Astrocyte (in vitro differentiated cells and primary cell): ENCODE measurements around the gene PYROXD2. TPM values are rescaled to one million over a fixed set of nuclear protein-coding genes. Genes with fewer than 3 reads are reported as not detected.

Experiments
- DNase-seq: peaks from one replicate; pipeline ENCODE4 v3.0.0-alpha.2; 2010; ENCODE audit warnings: low read depth
- FAIRE-seq: peaks from 2 replicates; lab custom pipeline; 2011; peaks lifted over from hg19 to GRCh38; lab: Jason Lieb, UNC
- H2AFZ ChIP-seq: 2 replicates; pipeline ENCODE4 v1.6.0; 2012; ENCODE audit warnings: low read depth, low read length, inconsistent platforms
- H3K27ac ChIP-seq: 2 replicates; pipeline ENCODE4 v1.5.1; 2011; ENCODE audit warnings: low read depth, low read length, inconsistent platforms
- H3K27me3 ChIP-seq: 2 replicates; pipeline ENCODE4 v1.6.0; 2011; ENCODE audit warnings: low read length, inconsistent platforms; ENCODE audit not compliant: insufficient read depth
- H3K36me3 ChIP-seq: 2 replicates; pipeline ENCODE4 v1.5.1; 2011; ENCODE audit warnings: low read length, inconsistent platforms; ENCODE audit not compliant: insufficient read depth
- H3K4me1 ChIP-seq: 2 replicates; pipeline ENCODE4 v1.5.1; 2011; ENCODE audit warnings: low read length, inconsistent platforms; ENCODE audit not compliant: insufficient read depth
- H3K4me2 ChIP-seq: 2 replicates; pipeline ENCODE4 v1.6.0; 2012; ENCODE audit warnings: low read length, inconsistent platforms
- H3K4me3 ChIP-seq: 2 replicates; pipeline ENCODE4 v1.5.1; 2011; ENCODE audit warnings: low read depth, mild to moderate bottlenecking, low read length, inconsistent platforms; ENCODE audit not compliant: insufficient read depth
- H3K79me2 ChIP-seq: 2 replicates; pipeline ENCODE4 v1.6.0; 2012; ENCODE audit warnings: mild to moderate bottlenecking, low read length, inconsistent platforms; ENCODE audit not compliant: insufficient read depth
- H3K9ac ChIP-seq: 2 replicates; pipeline ENCODE4 v1.6.0; 2012; ENCODE audit warnings: mild to moderate bottlenecking, low read length, inconsistent platforms
- H3K9me3 ChIP-seq: 2 replicates; pipeline ENCODE4 v1.5.1; 2012; ENCODE audit warnings: low read depth, mild to moderate bottlenecking, low read length, inconsistent platforms; ENCODE audit not compliant: insufficient read depth
- H4K20me1 ChIP-seq: 2 replicates; pipeline ENCODE4 v1.6.0; 2012; ENCODE audit warnings: low read length, inconsistent platforms; ENCODE audit not compliant: insufficient read depth
- H3K27ac Mint-ChIP-seq: one replicate; pipeline ENCODE4 v1.8.0; 2021; ENCODE audit warnings: mild to moderate bottlenecking, mixed read lengths; ENCODE audit not compliant: unreplicated experiment
- H3K27me3 Mint-ChIP-seq: one replicate; pipeline ENCODE4 v1.8.0; 2021; ENCODE audit warnings: low read depth, mixed read lengths; ENCODE audit not compliant: unreplicated experiment
- H3K36me3 Mint-ChIP-seq: one replicate; pipeline ENCODE4 v1.8.0; 2021; ENCODE audit warnings: low read depth, mixed read lengths; ENCODE audit not compliant: unreplicated experiment
- H3K4me1 Mint-ChIP-seq: one replicate; pipeline ENCODE4 v1.8.0; 2021; ENCODE audit warnings: low read depth, mixed read lengths; ENCODE audit not compliant: unreplicated experiment
- H3K4me3 Mint-ChIP-seq: one replicate; pipeline ENCODE4 v1.8.0; 2021; ENCODE audit warnings: mild to moderate bottlenecking, moderate library complexity, mixed read lengths; ENCODE audit not compliant: unreplicated experiment
- H3K9me3 Mint-ChIP-seq: one replicate; pipeline ENCODE4 v1.8.0; 2021; ENCODE audit warnings: mild to moderate bottlenecking, mixed read lengths; ENCODE audit not compliant: unreplicated experiment
- CTCF ChIP-seq: IDR thresholded peaks from 2 replicates; pipeline ENCODE4 v1.5.1; 2011; ENCODE audit warnings: low read depth, mild to moderate bottlenecking, inconsistent platforms, low read length, moderate library complexity; ENCODE audit not compliant: insufficient read depth
- EZH2 ChIP-seq: IDR thresholded peaks from 2 replicates; pipeline ENCODE4 v1.6.1; 2012; ENCODE audit warnings: mild to moderate bottlenecking, low read length, inconsistent platforms; ENCODE audit not compliant: insufficient read depth
- total RNA-seq: library from RNA; stranded (reverse); gene quantifications from 2 replicates; pipeline ENCODE4 v1.2.1, GENCODE V29; 2021

PYROXD2 gene
- total RNA-seq, 1 donor from 2014 or later = 4.5 TPM

GRCh38 chr10:98423691-98424120 lies 8.7 kb upstream of the PYROXD2 start:
- Mint-ChIP-seq H3K27ac (no peak overlapping the region), H3K36me3 (no peaks in the 10 kb centered on the region), H3K4me1 (peaks cover 2% of the 10 kb centered on the region), H3K9me3 (no peaks in the 10 kb centered on the region), H3K4me3 (no peak overlapping the region), H3K27me3 (no peaks in the 10 kb centered on the region)
- H3K4me3 ChIP-seq = no peak overlapping the region
- no peak overlapping the region for H3K27ac ChIP-seq
- H3K4me2 ChIP-seq = no peak overlapping the region
- no peaks in the 10 kb centered on the region for H4K20me1 ChIP-seq
- FAIRE-seq (no peak), DNase-seq (no peak)
- H3K4me1 ChIP-seq = no peaks in the 10 kb centered on the region
- H3K36me3 ChIP-seq = peaks cover 5% of the 10 kb centered on the region
- H3K27me3 ChIP-seq = no peaks in the 10 kb centered on the region
- TF ChIP-seq EZH2 = no peak
- no peak for TF ChIP-seq CTCF
- H3K9me3 ChIP-seq = no peaks in the 10 kb centered on the region
- no peak overlapping the region for H3K9ac ChIP-seq
- H2AFZ ChIP-seq = no peak overlapping the region
- H3K79me2 ChIP-seq = no peaks in the 10 kb centered on the region

DNA sequence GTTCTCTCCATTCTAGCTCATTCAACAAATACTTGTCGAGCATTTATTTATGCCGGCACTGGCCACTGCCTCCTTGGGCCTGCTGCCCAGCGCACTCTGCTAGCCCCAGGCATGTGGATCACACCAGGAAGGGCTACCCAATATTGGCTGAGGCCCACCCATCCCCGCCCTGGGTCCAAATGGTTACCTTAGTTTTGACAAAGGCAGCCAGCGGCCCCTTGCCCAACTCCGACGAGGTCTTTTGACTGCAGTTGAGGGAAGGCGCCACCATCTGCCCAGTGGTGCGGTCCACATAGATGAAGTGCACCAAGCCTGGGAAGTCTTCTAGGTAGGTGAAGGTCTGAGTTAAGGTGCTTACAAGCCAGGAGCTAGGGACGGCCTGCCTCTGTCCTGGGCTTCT lies 7.2 kb upstream of the PYROXD2 start:
- Histone ChIP-seq H4K20me1 (no peaks in the 10 kb centered on the region), H3K36me3 (peaks cover 5% of the 10 kb centered on the region), H3K4me3 (no peak overlapping the region), H3K27me3 (no peaks in the 10 kb centered on the region), H3K27ac (no peak overlapping the region), H3K4me1 (no peaks in the 10 kb centered on the region), H3K9ac (no peak overlapping the region), H3K9me3 (no peaks in the 10 kb centered on the region), H3K79me2 (no peaks in the 10 kb centered on the region), H2AFZ (no peak overlapping the region), H3K4me2 (no peak overlapping the region)
- no peaks in the 10 kb centered on the region for H3K9me3 Mint-ChIP-seq
- H3K4me3 Mint-ChIP-seq = no peak overlapping the region
- H3K4me1 Mint-ChIP-seq = peaks cover 2% of the 10 kb centered on the region
- no peak overlapping the region for H3K27ac Mint-ChIP-seq
- no peaks in the 10 kb centered on the region for H3K36me3 Mint-ChIP-seq
- no peak for FAIRE-seq
- DNase-seq = no peak
- TF ChIP-seq CTCF (no peak), EZH2 (no peak)
- no peaks in the 10 kb centered on the region for H3K27me3 Mint-ChIP-seq

DNA sequence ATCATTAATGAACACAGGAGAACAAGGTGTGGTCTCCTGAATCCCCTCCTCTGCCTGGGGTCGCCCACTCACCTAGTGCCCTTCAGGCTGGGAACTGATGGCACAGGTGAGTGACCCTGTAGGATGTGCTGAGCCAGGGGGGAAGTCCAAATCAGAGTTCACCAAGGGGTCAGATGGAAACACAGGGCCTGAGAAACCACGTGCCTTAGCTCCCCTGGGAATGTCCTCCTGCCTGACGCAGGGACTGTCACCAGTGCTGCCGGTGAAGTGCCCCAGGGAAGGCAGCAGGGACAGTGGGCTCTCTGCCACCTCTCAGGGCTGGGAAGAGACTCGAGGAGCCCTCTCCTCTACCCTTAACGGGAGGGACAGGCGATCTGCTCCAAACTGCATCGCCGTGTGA lies 5.8 kb upstream of the PYROXD2 start:
- Histone ChIP-seq H3K79me2 (no peaks in the 10 kb centered on the region), H3K36me3 (peaks cover 5% of the 10 kb centered on the region), H3K27ac (no peak overlapping the region), H3K4me2 (no peak overlapping the region), H3K4me3 (no peak overlapping the region), H2AFZ (no peak overlapping the region), H3K4me1 (no peaks in the 10 kb centered on the region), H3K27me3 (no peaks in the 10 kb centered on the region), H3K9me3 (no peaks in the 10 kb centered on the region), H4K20me1 (no peaks in the 10 kb centered on the region), H3K9ac (no peak overlapping the region)
- FAIRE-seq = no peak
- Mint-ChIP-seq H3K36me3 (no peaks in the 10 kb centered on the region), H3K27me3 (no peaks in the 10 kb centered on the region), H3K9me3 (no peaks in the 10 kb centered on the region), H3K4me3 (no peak overlapping the region), H3K27ac (no peak overlapping the region), H3K4me1 (peaks cover 2% of the 10 kb centered on the region)
- DNase-seq = no peak
- TF ChIP-seq EZH2 = no peak
- no peak for TF ChIP-seq CTCF
